SU-DHL-6 (cell line): ENCODE results near the gene SCRN1.

Experiments used
- EZH2phosphoT487 ChIP-seq: fragments of 200-600 bp; sonication (generic), shearing (Covaris generic); conservative IDR thresholded peaks from 2 replicates; pipeline ENCODE4 v1.6.1; 2018; ENCODE audit warnings: mild to moderate bottlenecking, antibody characterized with exemption, low read length, moderate library complexity, mixed read lengths
- TF ChIP-seq, protein P1 (sequence below): fragments of 200-600 bp; sonication (generic); IDR thresholded peaks from one replicate; pipeline ENCODE4 v1.5.1; 2017; ENCODE audit warnings: antibody characterized with exemption, mild to moderate bottlenecking, low read length, moderate library complexity; ENCODE audit not compliant: insufficient read depth, poor library complexity, severe bottlenecking

DNA sequence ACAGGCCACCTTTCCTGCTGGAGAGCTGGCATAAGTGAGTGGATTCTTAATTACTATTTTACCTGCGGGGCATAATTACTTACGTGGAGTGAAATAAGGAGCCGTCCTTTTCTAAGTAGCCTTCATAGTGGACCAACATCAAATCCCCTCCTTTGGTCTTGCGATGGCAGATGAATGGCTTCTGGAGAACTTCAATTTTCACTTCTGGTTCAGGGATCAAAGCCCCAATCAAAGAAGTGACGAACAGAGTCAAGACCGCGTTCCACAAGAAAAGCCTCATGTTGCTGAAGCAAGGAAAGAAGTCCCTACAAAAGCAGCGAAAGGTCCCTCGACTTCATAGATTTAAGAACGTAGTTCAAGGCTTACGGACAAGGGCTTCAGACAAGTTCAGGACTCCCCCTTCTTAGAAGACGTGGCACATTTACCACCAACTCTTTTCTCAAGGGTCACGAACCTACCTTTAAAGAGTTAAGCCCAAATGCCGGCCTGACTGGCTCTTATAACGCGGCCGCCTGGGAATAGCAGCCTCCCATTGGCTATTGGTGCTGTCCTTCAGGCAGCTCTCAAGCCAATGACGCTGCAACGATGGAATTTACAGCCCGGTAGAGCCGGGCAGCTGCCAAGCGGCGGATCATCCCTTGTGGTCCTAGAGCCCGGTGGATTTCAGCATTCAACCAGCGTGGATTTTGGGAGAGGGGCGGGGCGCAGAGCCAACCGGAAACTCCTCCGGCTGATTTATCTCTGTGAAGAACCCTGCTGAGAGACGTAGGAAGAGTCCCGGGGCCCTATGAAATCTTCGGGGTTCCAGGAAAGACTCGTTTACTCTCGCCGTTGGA lies 36.8 kb upstream of the SCRN1 start, which contains the start of gene FKBP14:
- TF ChIP-seq, protein P1, sequence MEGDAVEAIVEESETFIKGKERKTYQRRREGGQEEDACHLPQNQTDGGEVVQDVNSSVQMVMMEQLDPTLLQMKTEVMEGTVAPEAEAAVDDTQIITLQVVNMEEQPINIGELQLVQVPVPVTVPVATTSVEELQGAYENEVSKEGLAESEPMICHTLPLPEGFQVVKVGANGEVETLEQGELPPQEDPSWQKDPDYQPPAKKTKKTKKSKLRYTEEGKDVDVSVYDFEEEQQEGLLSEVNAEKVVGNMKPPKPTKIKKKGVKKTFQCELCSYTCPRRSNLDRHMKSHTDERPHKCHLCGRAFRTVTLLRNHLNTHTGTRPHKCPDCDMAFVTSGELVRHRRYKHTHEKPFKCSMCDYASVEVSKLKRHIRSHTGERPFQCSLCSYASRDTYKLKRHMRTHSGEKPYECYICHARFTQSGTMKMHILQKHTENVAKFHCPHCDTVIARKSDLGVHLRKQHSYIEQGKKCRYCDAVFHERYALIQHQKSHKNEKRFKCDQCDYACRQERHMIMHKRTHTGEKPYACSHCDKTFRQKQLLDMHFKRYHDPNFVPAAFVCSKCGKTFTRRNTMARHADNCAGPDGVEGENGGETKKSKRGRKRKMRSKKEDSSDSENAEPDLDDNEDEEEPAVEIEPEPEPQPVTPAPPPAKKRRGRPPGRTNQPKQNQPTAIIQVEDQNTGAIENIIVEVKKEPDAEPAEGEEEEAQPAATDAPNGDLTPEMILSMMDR = no peak
- TF ChIP-seq EZH2phosphoT487 = no peak
